HepG2 (cell line): Measurements from ENCODE around the gene BAZ1B. TPM values are rescaled to one million over a fixed set of nuclear protein-coding genes. Genes with fewer than 3 reads are reported as not detected.

Experiments
- ADNP ChIP-seq: sonication (generic); formaldehyde crosslinking; IDR thresholded peaks from 2 replicates; pipeline ENCODE4 v1.4.0; 2020; ENCODE audit warnings: missing genetic modification reagents
- CREB1 ChIP-seq, 2 experiments: fragments of 450-650 bp in 1 of 2; IDR thresholded peaks; 2 replicates each; pipeline ENCODE4 v1.6.1; 2016 to 2017; ENCODE audit warnings: control low read depth in 1 of 2, mild to moderate bottlenecking in 1 of 2, missing compliant biosample characterization in 1 of 2, missing genetic modification characterization in 1 of 2
- GATA4 ChIP-seq: sonication (generic); IDR thresholded peaks from 2 replicates; pipeline ENCODE4 v1.6.1; 2016; ENCODE audit warnings: antibody characterized with exemption, low read depth, borderline replicate concordance
- HDAC1 ChIP-seq: sonication (generic); formaldehyde crosslinking; IDR thresholded peaks from 2 replicates; pipeline ENCODE4 v1.5.1; 2020; ENCODE audit warnings: mild to moderate bottlenecking, missing genetic modification reagents
- HDAC6 ChIP-seq: fragments of 200-600 bp; sonication (generic); IDR thresholded peaks from 2 replicates; pipeline ENCODE4 v1.7.0; 2017; ENCODE audit warnings: mild to moderate bottlenecking, antibody characterized with exemption, low read length, low read depth
- KDM1A ChIP-seq: IDR thresholded peaks from 2 replicates; pipeline ENCODE4 v1.6.1; 2016; ENCODE audit warnings: missing compliant biosample characterization
- SIN3A ChIP-seq: IDR thresholded peaks from 2 replicates; pipeline ENCODE4 v1.6.1; 2011; ENCODE audit warnings: low read depth, mild to moderate bottlenecking, control low read depth, low read length, borderline replicate concordance
- SPEN ChIP-seq: sonication (generic); formaldehyde crosslinking; IDR thresholded peaks from 2 replicates; pipeline ENCODE4 v1.5.1; 2020; ENCODE audit warnings: low read depth, mild to moderate bottlenecking, missing genetic modification reagents
- ZFX ChIP-seq: sonication (generic); formaldehyde crosslinking; IDR thresholded peaks from 2 replicates; pipeline ENCODE4 v1.4.0; 2020; ENCODE audit warnings: mild to moderate bottlenecking, low read depth, missing genetic modification reagents, moderate library complexity
- ZFYVE20 ChIP-seq: sonication (generic); formaldehyde crosslinking; IDR thresholded peaks from 2 replicates; pipeline ENCODE4 v1.8.0; 2023; ENCODE audit warnings: low read depth, mild to moderate bottlenecking, moderate library complexity, missing genetic modification reagents, borderline replicate concordance
- ZNF143 ChIP-seq: sonication (generic); formaldehyde crosslinking; IDR thresholded peaks from 2 replicates; pipeline ENCODE4 v1.4.0; 2020; ENCODE audit warnings: missing genetic modification reagents
- ZNF160 ChIP-seq: sonication (generic); formaldehyde crosslinking; IDR thresholded peaks from 2 replicates; pipeline ENCODE4 v1.8.0; 2022; ENCODE audit warnings: mild to moderate bottlenecking, inconsistent platforms, missing genetic modification reagents
- ZNF296 ChIP-seq: sonication (generic); formaldehyde crosslinking; conservative IDR thresholded peaks from 2 replicates; pipeline ENCODE4 v1.5.0; 2020; ENCODE audit warnings: mild to moderate bottlenecking, missing genetic modification reagents
- ZNF441 ChIP-seq: sonication (generic); formaldehyde crosslinking; IDR thresholded peaks from 2 replicates; pipeline ENCODE4 v1.7.0; 2021; ENCODE audit warnings: missing genetic modification reagents, borderline replicate concordance
- ZNF546 ChIP-seq: sonication (generic); formaldehyde crosslinking; conservative IDR thresholded peaks from 2 replicates; pipeline ENCODE4 v1.8.1; 2023; ENCODE audit warnings: mild to moderate bottlenecking, missing genetic modification reagents
- ZNF564 ChIP-seq: sonication (generic); formaldehyde crosslinking; IDR thresholded peaks from 2 replicates; pipeline ENCODE4 v1.8.1; 2023; ENCODE audit warnings: mild to moderate bottlenecking, missing genetic modification reagents
- ZNF674 ChIP-seq: sonication (generic); formaldehyde crosslinking; IDR thresholded peaks from 2 replicates; pipeline ENCODE4 v1.5.0; 2020; ENCODE audit warnings: low read depth, mild to moderate bottlenecking, missing genetic modification reagents
- ZNF816 ChIP-seq: sonication (generic); formaldehyde crosslinking; IDR thresholded peaks from 2 replicates; pipeline ENCODE4 v1.8.0; 2022; ENCODE audit warnings: missing genetic modification reagents, mild to moderate bottlenecking, borderline replicate concordance
- polyA plus RNA-seq, 8 experiments: library from polyadenylated mRNA; depleted of rRNA in 3 of 8; stranded (reverse) in 7 of 8; unstranded in 1 of 8; fragments of >200 nt; fragmentation: Illumina TruSeq in 4 of 8; extraction: Trizol in 4 of 8; gene quantifications; 2 replicates each; pipeline versions ENCODE4 v1.2.1 to v1.2.3, GENCODE V29; 2011 to 2016; ENCODE audit warnings: low read depth in 4 of 8, missing spikeins in 1 of 8, mixed read lengths in 1 of 8; ENCODE audit not compliant: insufficient read depth in 1 of 8
- total RNA-seq, 5 experiments: library from RNA; depleted of rRNA; stranded (reverse); fragments of >200 nt; fragmentation: Illumina TruSeq; extraction: Trizol; gene quantifications; 2 replicates each; pipeline ENCODE4 v1.2.3, GENCODE V29; 2016; ENCODE audit warnings: low read depth in 1 of 5
- TF ChIP-seq, protein P1 (sequence below): sonication (generic); formaldehyde crosslinking; IDR thresholded peaks from 2 replicates; pipeline ENCODE4 v1.4.0; 2020; ENCODE audit warnings: missing genetic modification reagents
- TF ChIP-seq, protein P2 (sequence below): sonication (generic); formaldehyde crosslinking; IDR thresholded peaks from 2 replicates; pipeline ENCODE4 v1.4.0; 2020; ENCODE audit warnings: missing genetic modification reagents, mild to moderate bottlenecking, borderline replicate concordance
- TF ChIP-seq, protein P3 (sequence below): IDR thresholded peaks from 2 replicates; pipeline ENCODE4 v1.6.1; 2018; ENCODE audit warnings: missing genetic modification reagents
- TF ChIP-seq, protein P4 (sequence below): sonication (generic); formaldehyde crosslinking; IDR thresholded peaks from 2 replicates; pipeline ENCODE4 v1.5.0; 2020; ENCODE audit warnings: mild to moderate bottlenecking, missing genetic modification reagents
- TF ChIP-seq, protein P5 (sequence below): sonication (generic); formaldehyde crosslinking; IDR thresholded peaks from 2 replicates; pipeline ENCODE4 v1.4.0; 2020; ENCODE audit warnings: missing genetic modification reagents

The BAZ1B gene
- total and polyA plus RNA-seq, 2 of the 13 experiments (the other 11 are each of a cell fraction or from before 2014, with no cell fraction given), result 18.6 to 69.4 TPM

DNA sequence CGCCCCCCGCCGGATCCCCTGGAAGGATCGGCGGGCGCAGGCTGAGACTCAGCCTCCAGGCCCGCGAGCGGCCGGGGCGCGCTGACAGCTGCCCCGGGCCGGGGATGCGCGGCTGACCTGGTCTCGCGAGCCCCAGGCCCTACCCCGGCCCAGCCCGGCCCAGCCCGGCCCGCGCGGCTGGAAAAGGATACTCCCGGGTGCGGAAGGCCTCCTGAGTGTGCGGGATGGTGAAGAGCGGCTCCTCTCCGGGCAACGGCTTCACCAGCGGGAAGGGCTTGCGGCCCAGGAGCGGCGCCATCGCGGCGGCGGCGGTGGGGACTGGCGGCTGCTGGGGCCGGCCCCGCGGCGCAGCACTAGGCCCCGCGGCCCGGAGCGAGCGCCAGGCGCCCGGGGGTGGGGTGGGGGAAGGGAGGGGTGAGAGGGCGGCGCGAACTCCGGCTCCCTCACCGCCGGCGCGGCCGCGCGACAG, 423 bp downstream of the BAZ1B start (continued):
- TF ChIP-seq, protein P1, sequence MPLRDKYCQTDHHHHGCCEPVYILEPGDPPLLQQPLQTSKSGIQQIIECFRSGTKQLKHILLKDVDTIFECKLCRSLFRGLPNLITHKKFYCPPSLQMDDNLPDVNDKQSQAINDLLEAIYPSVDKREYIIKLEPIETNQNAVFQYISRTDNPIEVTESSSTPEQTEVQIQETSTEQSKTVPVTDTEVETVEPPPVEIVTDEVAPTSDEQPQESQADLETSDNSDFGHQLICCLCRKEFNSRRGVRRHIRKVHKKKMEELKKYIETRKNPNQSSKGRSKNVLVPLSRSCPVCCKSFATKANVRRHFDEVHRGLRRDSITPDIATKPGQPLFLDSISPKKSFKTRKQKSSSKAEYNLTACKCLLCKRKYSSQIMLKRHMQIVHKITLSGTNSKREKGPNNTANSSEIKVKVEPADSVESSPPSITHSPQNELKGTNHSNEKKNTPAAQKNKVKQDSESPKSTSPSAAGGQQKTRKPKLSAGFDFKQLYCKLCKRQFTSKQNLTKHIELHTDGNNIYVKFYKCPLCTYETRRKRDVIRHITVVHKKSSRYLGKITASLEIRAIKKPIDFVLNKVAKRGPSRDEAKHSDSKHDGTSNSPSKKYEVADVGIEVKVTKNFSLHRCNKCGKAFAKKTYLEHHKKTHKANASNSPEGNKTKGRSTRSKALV (CRISPR knock-in tag), result no peak
- TF ChIP-seq SIN3A (no peak), KDM1A (CRISPR knock-in tag) (no peak), ZNF674 (CRISPR knock-in tag) (no peak), ADNP (CRISPR knock-in tag) (no peak), SPEN (CRISPR knock-in tag) (peak; percentile 71), ZNF441 (CRISPR knock-in tag) (no peak), ZNF546 (no peak), ZNF160 (CRISPR knock-in tag) (no peak), CREB1 (IDR thresholded peaks at IDR 0.05) (no peak), CREB1 (CRISPR knock-in tag; IDR thresholded peaks at IDR 0.05) (no peak), ZNF296 (CRISPR knock-in tag) (no peak), HDAC6 (no peak), HDAC1 (no peak), ZNF143 (CRISPR knock-in tag) (no peak), ZFYVE20 (CRISPR knock-in tag) (peak; percentile 77; the same call in 1 of the 2 replicates), ZNF816 (CRISPR knock-in tag) (no peak), ZNF564 (no peak), GATA4 (no peak), ZFX (CRISPR knock-in tag) (peak; percentile 94)
- TF ChIP-seq, protein P2, sequence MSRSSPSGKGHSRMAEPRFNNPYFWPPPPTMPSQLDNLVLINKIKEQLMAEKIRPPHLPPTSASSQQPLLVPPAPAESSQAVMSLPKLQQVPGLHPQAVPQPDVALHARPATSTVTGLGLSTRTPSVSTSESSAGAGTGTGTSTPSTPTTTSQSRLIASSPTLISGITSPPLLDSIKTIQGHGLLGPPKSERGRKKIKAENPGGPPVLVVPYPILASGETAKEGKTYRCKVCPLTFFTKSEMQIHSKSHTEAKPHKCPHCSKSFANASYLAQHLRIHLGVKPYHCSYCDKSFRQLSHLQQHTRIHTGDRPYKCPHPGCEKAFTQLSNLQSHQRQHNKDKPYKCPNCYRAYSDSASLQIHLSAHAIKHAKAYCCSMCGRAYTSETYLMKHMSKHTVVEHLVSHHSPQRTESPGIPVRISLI, result no peak
- TF ChIP-seq, protein P3, sequence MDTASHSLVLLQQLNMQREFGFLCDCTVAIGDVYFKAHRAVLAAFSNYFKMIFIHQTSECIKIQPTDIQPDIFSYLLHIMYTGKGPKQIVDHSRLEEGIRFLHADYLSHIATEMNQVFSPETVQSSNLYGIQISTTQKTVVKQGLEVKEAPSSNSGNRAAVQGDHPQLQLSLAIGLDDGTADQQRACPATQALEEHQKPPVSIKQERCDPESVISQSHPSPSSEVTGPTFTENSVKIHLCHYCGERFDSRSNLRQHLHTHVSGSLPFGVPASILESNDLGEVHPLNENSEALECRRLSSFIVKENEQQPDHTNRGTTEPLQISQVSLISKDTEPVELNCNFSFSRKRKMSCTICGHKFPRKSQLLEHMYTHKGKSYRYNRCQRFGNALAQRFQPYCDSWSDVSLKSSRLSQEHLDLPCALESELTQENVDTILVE (CRISPR knock-in tag), result no peak
- TF ChIP-seq, protein P4, sequence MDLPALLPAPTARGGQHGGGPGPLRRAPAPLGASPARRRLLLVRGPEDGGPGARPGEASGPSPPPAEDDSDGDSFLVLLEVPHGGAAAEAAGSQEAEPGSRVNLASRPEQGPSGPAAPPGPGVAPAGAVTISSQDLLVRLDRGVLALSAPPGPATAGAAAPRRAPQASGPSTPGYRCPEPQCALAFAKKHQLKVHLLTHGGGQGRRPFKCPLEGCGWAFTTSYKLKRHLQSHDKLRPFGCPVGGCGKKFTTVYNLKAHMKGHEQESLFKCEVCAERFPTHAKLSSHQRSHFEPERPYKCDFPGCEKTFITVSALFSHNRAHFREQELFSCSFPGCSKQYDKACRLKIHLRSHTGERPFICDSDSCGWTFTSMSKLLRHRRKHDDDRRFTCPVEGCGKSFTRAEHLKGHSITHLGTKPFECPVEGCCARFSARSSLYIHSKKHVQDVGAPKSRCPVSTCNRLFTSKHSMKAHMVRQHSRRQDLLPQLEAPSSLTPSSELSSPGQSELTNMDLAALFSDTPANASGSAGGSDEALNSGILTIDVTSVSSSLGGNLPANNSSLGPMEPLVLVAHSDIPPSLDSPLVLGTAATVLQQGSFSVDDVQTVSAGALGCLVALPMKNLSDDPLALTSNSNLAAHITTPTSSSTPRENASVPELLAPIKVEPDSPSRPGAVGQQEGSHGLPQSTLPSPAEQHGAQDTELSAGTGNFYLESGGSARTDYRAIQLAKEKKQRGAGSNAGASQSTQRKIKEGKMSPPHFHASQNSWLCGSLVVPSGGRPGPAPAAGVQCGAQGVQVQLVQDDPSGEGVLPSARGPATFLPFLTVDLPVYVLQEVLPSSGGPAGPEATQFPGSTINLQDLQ (CRISPR knock-in tag), result no peak
- TF ChIP-seq, protein P5, sequence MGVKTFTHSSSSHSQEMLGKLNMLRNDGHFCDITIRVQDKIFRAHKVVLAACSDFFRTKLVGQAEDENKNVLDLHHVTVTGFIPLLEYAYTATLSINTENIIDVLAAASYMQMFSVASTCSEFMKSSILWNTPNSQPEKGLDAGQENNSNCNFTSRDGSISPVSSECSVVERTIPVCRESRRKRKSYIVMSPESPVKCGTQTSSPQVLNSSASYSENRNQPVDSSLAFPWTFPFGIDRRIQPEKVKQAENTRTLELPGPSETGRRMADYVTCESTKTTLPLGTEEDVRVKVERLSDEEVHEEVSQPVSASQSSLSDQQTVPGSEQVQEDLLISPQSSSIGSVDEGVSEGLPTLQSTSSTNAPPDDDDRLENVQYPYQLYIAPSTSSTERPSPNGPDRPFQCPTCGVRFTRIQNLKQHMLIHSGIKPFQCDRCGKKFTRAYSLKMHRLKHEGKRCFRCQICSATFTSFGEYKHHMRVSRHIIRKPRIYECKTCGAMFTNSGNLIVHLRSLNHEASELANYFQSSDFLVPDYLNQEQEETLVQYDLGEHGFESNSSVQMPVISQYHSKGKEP (CRISPR knock-in tag), result no peak
